ENCODE measurements around the gene FAM177B.

The FAM177B gene

DNA sequence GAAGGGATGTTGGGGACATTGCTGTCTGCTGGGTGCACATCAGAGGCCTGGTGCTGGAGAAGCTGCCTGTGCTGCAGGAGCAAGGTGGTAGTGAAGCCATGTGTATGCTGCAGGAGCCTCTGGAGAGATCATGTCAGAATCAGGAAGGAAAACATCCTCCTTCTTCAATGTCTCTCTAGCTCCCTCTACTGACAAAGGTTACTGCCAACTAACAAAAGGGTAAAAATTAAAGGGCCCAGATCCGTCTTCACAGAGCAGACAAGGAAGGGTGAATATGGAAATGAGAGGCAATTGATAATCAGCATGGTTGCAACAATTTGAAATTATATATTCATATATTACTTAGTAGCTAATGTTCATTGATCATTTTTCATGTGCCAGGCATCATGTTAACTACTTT is 32.2 kb downstream of the FAM177B start:
- H3K4me2 ChIP-seq (ENCODE audit: low read length), result no peak overlapping the region
- no peaks in the 10 kb centered on the region for H3K27me3 ChIP-seq (ENCODE audit: control insufficient read depth, insufficient read depth, low read length)
- H3K4me1 ChIP-seq (ENCODE audit: control insufficient read depth, insufficient read depth, low read length), result no peaks in the 10 kb centered on the region

DNA sequence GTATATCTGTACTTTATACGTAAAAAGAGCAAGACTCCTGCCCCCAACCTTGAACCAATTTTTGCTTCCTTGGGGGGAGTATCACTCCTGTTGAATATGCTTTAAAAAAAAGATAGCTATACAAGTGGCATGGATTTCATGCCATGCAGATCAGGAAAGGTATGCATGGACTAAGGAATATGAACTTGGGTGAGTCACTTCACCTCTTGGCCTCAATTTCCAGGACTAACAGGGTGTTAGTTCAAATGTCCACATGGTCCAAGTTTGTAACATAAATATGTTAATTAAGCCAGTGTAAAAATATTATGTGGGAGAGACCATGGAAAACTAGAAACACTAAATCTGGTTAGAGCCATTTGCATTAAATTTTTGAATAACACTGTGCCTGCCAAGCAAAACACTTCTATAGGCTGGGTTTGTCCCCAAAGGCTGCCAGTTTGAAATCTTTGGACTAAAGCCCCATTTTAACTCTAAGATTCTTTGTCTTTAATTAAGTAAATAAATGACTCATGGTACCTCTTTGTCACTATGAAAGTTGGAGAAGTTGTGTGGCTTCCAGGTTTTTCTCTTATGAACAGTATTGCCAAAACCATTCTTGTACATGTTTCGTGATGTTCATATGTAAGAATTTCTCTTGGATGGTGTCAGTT is 33.1 kb downstream of the FAM177B start:
- no peak overlapping the region for H3K4me3 ChIP-seq (ENCODE audit: low read length)
- no peak overlapping the region for H3K9ac ChIP-seq (ENCODE audit: low read depth, low read length)
- no peak overlapping the region for H3K4me2 ChIP-seq (ENCODE audit: low read length)
- no peaks in the 10 kb centered on the region for H3K27me3 ChIP-seq (ENCODE audit: control insufficient read depth, insufficient read depth, low read length)
- peaks cover 9% of the 10 kb centered on the region for H3K9me3 ChIP-seq (replicated peaks; ENCODE audit: low read length)
- no peaks in the 10 kb centered on the region for H3K36me3 ChIP-seq (ENCODE audit: insufficient read depth, low read length)
- H3K4me1 ChIP-seq (ENCODE audit: control insufficient read depth, insufficient read depth, low read length), result no peaks in the 10 kb centered on the region

More for the DNA sequence above, 32.2 kb downstream of the FAM177B start:
- H3K9ac ChIP-seq (ENCODE audit: low read depth, low read length), result no peak overlapping the region
- peaks cover 9% of the 10 kb centered on the region for H3K9me3 ChIP-seq (replicated peaks; ENCODE audit: low read length)
- H3K4me3 ChIP-seq (ENCODE audit: low read length), result no peak overlapping the region
- H3K36me3 ChIP-seq (ENCODE audit: insufficient read depth, low read length), result no peaks in the 10 kb centered on the region

DNA sequence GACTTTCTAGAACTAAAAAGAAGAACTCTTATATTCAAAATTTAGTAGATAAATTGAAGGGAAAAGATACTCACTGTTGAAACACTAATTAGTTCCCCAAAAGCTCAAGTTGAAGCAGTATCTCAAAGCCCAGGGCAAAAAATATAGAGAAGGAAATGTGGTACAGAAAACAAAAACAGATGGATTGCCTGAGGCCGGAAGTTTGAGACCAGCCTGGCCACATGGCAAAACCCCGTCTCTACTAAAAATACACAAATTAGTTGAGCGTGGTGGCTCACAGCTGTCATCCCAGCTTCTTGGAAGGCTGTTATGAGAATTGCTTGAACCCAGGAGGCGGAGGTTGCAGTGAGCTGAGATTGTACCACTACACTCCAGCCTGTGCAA is 36.0 kb downstream of the FAM177B start:
- Histone ChIP-seq H3K27me3 (ENCODE audit: control insufficient read depth, insufficient read depth, low read length) (no peaks in the 10 kb centered on the region), H3K4me3 (ENCODE audit: low read length) (no peak overlapping the region), H3K4me2 (ENCODE audit: low read length) (no peak overlapping the region), H3K9ac (ENCODE audit: low read depth, low read length) (no peak overlapping the region), H3K4me1 (ENCODE audit: control insufficient read depth, insufficient read depth, low read length) (peaks cover 5% of the 10 kb centered on the region), H3K9me3 (replicated peaks; ENCODE audit: low read length) (peaks cover 9% of the 10 kb centered on the region), H3K36me3 (ENCODE audit: insufficient read depth, low read length) (no peaks in the 10 kb centered on the region)

DNA sequence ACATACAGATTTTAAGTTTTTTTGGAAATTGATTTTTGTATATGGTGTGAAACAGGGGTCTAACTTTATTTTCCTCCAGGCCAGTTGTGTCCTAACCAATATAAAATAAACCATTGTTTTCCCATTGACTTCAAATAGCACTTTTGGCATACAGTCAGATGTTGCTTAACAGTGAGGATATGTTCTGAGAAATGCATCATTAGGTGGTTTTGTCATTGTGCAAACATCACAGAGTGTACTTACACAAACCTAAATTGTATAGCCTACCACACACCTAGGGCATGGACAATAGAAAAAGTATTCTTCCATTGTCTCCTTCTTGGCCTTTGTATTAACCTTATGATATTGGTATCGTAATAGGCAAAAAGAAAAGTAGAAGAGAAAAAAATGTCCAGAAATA is 40.5 kb downstream of the FAM177B start:
- Histone ChIP-seq H3K4me2 (ENCODE audit: low read length) (no peak overlapping the region), H3K9ac (ENCODE audit: low read depth, low read length) (no peak overlapping the region), H3K36me3 (ENCODE audit: insufficient read depth, low read length) (no peaks in the 10 kb centered on the region), H3K4me1 (ENCODE audit: control insufficient read depth, insufficient read depth, low read length) (peaks cover 5% of the 10 kb centered on the region), H3K27me3 (ENCODE audit: control insufficient read depth, insufficient read depth, low read length) (no peaks in the 10 kb centered on the region), H3K9me3 (replicated peaks; ENCODE audit: low read length) (no peaks in the 10 kb centered on the region), H3K4me3 (ENCODE audit: low read length) (no peak overlapping the region)

DNA sequence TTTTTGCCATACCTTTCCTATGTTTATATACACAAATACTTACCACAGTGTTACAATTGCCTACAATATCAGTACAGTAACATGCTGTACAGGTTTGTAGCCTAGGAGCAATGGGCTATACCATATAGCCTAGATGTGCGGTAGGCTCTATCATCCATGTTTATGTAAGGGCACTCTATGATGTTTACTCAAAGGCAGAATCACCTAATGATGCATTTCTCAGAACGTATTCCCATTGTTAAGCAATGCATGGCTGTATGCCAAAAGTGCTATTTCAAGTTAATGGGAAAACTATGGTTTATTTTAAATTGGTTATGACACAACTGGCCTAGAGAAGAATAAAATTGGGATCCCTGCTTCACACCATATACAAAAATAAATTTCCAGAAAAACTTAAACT is 41.0 kb downstream of the FAM177B start:
- no peaks in the 10 kb centered on the region for H3K27me3 ChIP-seq (ENCODE audit: control insufficient read depth, insufficient read depth, low read length)
- no peak overlapping the region for H3K4me2 ChIP-seq (ENCODE audit: low read length)
- H3K4me1 ChIP-seq (ENCODE audit: control insufficient read depth, insufficient read depth, low read length), result peaks cover 5% of the 10 kb centered on the region
- no peak overlapping the region for H3K4me3 ChIP-seq (ENCODE audit: low read length)
- H3K9me3 ChIP-seq (replicated peaks; ENCODE audit: low read length), result no peaks in the 10 kb centered on the region
- H3K36me3 ChIP-seq (ENCODE audit: insufficient read depth, low read length), result no peaks in the 10 kb centered on the region
- no peak overlapping the region for H3K9ac ChIP-seq (ENCODE audit: low read depth, low read length)

DNA sequence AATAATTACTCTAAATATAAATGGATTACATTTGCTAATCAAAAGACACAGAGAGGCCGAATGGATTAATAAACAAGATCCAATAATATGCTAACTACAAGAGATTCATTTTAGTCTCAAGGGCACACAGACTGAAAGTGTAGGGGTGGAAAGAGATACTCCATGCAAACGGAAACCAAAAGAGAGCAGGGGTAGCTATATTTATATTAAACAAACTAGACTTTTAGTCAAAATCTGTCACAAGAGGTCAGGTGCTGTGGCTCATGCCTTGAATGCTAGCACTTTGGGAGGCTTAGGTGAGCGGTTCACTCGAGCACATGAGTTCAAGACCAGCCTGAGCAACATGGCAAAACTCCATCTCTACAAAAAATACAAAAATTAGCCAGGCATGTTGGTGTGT is 44.2 kb downstream of the FAM177B start:
- Histone ChIP-seq H3K4me2 (ENCODE audit: low read length) (no peak overlapping the region), H3K4me3 (ENCODE audit: low read length) (no peak overlapping the region), H3K27me3 (ENCODE audit: control insufficient read depth, insufficient read depth, low read length) (peaks cover 11% of the 10 kb centered on the region), H3K4me1 (ENCODE audit: control insufficient read depth, insufficient read depth, low read length) (peaks cover 5% of the 10 kb centered on the region), H3K9ac (ENCODE audit: low read depth, low read length) (no peak overlapping the region), H3K36me3 (ENCODE audit: insufficient read depth, low read length) (no peaks in the 10 kb centered on the region), H3K9me3 (replicated peaks; ENCODE audit: low read length) (no peaks in the 10 kb centered on the region)

DNA sequence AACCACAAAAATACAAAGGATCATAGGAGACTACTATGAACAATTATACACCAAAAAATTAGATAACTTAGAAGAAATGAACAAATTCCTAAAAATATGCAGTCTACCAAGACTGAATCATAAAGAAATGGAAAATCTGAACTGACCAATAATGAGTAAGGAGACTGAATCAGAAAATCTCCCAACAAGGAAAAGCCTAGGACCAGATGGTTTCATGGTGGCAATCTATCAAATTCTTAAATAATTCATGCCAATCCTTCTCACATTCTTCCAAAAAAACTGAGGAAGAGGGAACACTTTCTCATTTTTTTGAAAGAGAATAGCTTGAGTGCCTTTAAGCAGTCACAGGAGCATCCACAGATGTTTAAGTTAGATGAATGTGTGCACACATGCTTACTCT is 46.0 kb downstream of the FAM177B start:
- Histone ChIP-seq H3K36me3 (ENCODE audit: insufficient read depth, low read length) (no peaks in the 10 kb centered on the region), H3K9ac (ENCODE audit: low read depth, low read length) (no peak overlapping the region), H3K4me1 (ENCODE audit: control insufficient read depth, insufficient read depth, low read length) (no peaks in the 10 kb centered on the region), H3K4me3 (ENCODE audit: low read length) (no peak overlapping the region), H3K9me3 (replicated peaks; ENCODE audit: low read length) (no peaks in the 10 kb centered on the region), H3K27me3 (ENCODE audit: control insufficient read depth, insufficient read depth, low read length) (peaks cover 11% of the 10 kb centered on the region), H3K4me2 (ENCODE audit: low read length) (no peak overlapping the region)

DNA sequence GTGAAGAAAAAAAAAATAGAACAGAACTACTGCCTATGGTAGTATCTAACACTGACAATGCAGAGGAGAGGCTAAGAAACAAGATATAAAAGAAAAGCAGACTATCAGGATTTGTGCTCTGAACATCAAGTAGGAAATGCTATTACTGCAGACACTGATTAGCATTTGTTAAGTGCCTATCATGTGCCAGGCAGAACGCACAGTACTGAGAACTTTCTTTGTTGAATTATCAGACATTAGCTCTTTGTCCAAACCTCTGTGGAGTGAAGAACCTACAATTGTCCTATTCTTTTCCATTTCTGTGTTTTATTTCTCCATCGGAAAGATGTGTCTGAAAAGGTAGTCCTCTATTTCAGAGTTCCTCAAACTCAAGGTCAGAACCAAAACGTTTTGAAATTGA is 47.4 kb downstream of the FAM177B start:
- H3K9me3 ChIP-seq (replicated peaks; ENCODE audit: low read length), result no peaks in the 10 kb centered on the region
- H3K4me2 ChIP-seq (ENCODE audit: low read length), result no peak overlapping the region
- no peaks in the 10 kb centered on the region for H3K4me1 ChIP-seq (ENCODE audit: control insufficient read depth, insufficient read depth, low read length)
- H3K27me3 ChIP-seq (ENCODE audit: control insufficient read depth, insufficient read depth, low read length), result peaks cover 11% of the 10 kb centered on the region
- H3K36me3 ChIP-seq (ENCODE audit: insufficient read depth, low read length), result no peaks in the 10 kb centered on the region
- H3K9ac ChIP-seq (ENCODE audit: low read depth, low read length), result no peak overlapping the region
- no peak overlapping the region for H3K4me3 ChIP-seq (ENCODE audit: low read length)

DNA sequence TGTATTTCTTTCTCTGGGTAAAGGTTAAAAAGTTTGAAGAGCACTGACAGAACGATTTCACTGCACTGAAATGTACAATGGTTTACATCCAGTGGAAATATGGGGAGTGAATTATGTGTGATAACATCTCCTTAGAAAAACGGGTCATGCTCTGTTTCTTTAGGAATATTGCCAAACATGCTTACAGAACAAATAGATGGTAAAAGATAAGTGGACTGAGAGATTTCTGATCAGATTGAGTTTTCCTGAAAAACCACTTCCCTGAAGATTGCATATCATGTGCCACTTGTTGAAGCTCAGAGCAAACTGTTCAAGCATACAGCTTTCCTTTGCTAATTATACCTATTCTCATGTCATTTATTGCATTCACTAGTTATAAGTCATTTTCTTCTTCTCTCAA is 47.9 kb downstream of the FAM177B start:
- Histone ChIP-seq H3K9ac (ENCODE audit: low read depth, low read length) (no peak overlapping the region), H3K4me2 (ENCODE audit: low read length) (no peak overlapping the region), H3K36me3 (ENCODE audit: insufficient read depth, low read length) (no peaks in the 10 kb centered on the region), H3K9me3 (replicated peaks; ENCODE audit: low read length) (no peaks in the 10 kb centered on the region), H3K4me3 (ENCODE audit: low read length) (no peak overlapping the region), H3K27me3 (ENCODE audit: control insufficient read depth, insufficient read depth, low read length) (peaks cover 11% of the 10 kb centered on the region), H3K4me1 (ENCODE audit: control insufficient read depth, insufficient read depth, low read length) (no peaks in the 10 kb centered on the region)

DNA sequence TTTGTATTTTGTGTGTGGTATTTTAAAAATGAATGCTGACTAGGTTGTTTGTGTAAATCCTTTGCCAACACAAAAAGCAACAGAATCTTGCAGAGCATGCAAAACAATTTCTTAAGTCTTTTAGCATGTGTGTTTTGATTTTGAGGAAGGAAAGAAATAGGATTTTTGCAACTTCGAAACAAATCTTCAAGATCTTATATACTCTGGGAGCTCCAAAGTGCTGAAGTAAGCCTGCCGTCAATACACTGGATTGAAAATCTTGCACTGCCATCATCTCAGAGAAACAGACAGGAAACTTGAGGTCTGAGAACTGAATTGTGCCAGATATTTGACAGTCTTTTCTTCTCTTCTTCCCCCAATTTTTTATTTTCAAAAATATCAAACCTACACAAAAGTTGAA is 48.5 kb downstream of the FAM177B start:
- Histone ChIP-seq H3K9me3 (replicated peaks; ENCODE audit: low read length) (no peaks in the 10 kb centered on the region), H3K4me1 (ENCODE audit: control insufficient read depth, insufficient read depth, low read length) (no peaks in the 10 kb centered on the region), H3K36me3 (ENCODE audit: insufficient read depth, low read length) (no peaks in the 10 kb centered on the region), H3K4me2 (ENCODE audit: low read length) (no peak overlapping the region), H3K4me3 (ENCODE audit: low read length) (no peak overlapping the region), H3K9ac (ENCODE audit: low read depth, low read length) (no peak overlapping the region), H3K27me3 (ENCODE audit: control insufficient read depth, insufficient read depth, low read length) (peaks cover 11% of the 10 kb centered on the region)

DNA sequence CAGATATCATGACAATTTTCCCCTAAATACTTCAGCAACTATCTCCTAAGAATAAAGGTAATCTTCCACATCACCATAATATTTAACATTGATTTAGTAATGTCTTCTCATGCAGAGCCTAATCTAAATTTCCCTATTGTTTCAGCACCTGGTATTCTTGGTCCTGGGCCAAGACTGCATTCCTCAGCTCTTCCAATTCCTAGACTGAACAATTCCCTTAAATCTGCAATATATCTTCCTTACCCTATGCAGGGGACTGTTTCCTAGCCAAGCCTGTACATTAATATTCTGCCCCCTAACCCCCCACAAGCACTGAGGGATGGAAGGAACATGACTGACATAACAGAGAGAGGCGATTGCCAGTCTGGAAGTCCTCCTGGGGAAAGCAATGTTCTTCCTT is 49.1 kb downstream of the FAM177B start:
- no peak overlapping the region for H3K4me3 ChIP-seq (ENCODE audit: low read length)
- no peaks in the 10 kb centered on the region for H3K36me3 ChIP-seq (ENCODE audit: insufficient read depth, low read length)
- no peaks in the 10 kb centered on the region for H3K9me3 ChIP-seq (replicated peaks; ENCODE audit: low read length)
- H3K4me1 ChIP-seq (ENCODE audit: control insufficient read depth, insufficient read depth, low read length), result no peaks in the 10 kb centered on the region
- no peak overlapping the region for H3K9ac ChIP-seq (ENCODE audit: low read depth, low read length)
- H3K27me3 ChIP-seq (ENCODE audit: control insufficient read depth, insufficient read depth, low read length), result peaks cover 11% of the 10 kb centered on the region
- H3K4me2 ChIP-seq (ENCODE audit: low read length), result no peak overlapping the region

DNA sequence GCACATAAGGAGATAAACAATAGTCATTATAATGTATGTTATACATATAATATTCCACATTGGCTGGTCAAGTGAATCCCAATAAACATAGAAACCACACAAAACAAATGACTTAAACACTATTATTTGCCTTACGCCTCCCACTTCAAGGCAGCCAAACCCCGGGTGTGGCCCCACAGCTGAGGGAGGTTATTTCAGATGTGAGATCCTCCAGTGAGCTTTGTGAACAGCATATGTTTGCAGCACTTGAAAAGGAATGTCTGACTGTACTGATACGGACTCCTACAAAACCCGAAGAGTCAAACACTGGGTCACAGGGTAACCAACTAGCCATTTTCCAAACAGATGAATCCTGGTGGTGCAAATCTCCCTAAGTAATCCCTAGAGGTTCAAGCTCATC is 50.7 kb downstream of the FAM177B start:
- H3K4me3 ChIP-seq (ENCODE audit: low read length), result no peak overlapping the region
- no peaks in the 10 kb centered on the region for H3K4me1 ChIP-seq (ENCODE audit: control insufficient read depth, insufficient read depth, low read length)
- no peak overlapping the region for H3K4me2 ChIP-seq (ENCODE audit: low read length)
- H3K27me3 ChIP-seq (ENCODE audit: control insufficient read depth, insufficient read depth, low read length), result peaks cover 11% of the 10 kb centered on the region
- H3K36me3 ChIP-seq (ENCODE audit: insufficient read depth, low read length), result no peaks in the 10 kb centered on the region
- no peak overlapping the region for H3K9ac ChIP-seq (ENCODE audit: low read depth, low read length)
- no peaks in the 10 kb centered on the region for H3K9me3 ChIP-seq (replicated peaks; ENCODE audit: low read length)

All from skeletal muscle satellite cell (primary cell).